ENCODE measurements around the gene MLLT1.

- TF ChIP-seq CTCF (conservative IDR thresholded peaks at IDR 0.05; ENCODE audit: low read depth, low read length) (no peak), EZH2phosphoT487 (IDR thresholded peaks at IDR 0.05; ENCODE audit: borderline replicate concordance, low read length) (no peak)
Observed at GRCh38 chr19:6288737-6289136, 9.0 kb upstream of the MLLT1 start.

All from PC-3 (cell line).